ENCODE measurements around the gene CHAD.

Gene CHAD

DNA sequence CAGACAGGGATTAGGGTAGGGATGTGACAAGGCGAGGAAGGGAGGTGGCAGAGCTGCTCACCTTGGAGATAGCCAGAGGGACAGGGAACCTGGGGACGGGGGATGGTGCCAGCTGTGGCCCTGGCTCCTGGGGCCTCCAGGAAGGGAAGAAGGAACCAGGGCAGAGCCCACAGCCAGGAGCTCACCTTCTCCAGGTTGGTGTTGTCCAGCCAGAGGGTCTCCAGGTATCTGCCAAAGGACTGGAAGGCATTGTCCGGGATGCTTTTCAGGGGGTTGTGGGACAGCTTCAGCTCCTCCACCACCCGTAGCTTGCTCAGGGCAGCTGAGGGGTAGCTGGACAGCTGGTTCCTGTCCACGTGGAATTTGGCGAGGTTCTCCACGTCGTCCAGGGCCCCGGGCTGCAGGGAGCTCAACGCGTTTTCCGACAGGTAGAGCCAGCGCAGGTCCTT, 801 bp downstream of the CHAD start:
- no peaks in the 10 kb centered on the region for H4K20me1 ChIP-seq (ENCODE audit: insufficient read depth)
- TF ChIP-seq, protein P1, sequence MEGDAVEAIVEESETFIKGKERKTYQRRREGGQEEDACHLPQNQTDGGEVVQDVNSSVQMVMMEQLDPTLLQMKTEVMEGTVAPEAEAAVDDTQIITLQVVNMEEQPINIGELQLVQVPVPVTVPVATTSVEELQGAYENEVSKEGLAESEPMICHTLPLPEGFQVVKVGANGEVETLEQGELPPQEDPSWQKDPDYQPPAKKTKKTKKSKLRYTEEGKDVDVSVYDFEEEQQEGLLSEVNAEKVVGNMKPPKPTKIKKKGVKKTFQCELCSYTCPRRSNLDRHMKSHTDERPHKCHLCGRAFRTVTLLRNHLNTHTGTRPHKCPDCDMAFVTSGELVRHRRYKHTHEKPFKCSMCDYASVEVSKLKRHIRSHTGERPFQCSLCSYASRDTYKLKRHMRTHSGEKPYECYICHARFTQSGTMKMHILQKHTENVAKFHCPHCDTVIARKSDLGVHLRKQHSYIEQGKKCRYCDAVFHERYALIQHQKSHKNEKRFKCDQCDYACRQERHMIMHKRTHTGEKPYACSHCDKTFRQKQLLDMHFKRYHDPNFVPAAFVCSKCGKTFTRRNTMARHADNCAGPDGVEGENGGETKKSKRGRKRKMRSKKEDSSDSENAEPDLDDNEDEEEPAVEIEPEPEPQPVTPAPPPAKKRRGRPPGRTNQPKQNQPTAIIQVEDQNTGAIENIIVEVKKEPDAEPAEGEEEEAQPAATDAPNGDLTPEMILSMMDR (conservative IDR thresholded peaks at IDR 0.05; ENCODE audit: low read depth, low read length) = no peak
- H3K36me3 ChIP-seq (ENCODE audit: insufficient read depth) = no peaks in the 10 kb centered on the region
- H3K4me1 ChIP-seq (ENCODE audit: low read depth, poor library complexity, severe bottlenecking) = no peaks in the 10 kb centered on the region
- no peak overlapping the region for H3K4me3 ChIP-seq (IDR thresholded peaks at IDR 0.05; ENCODE audit: insufficient read depth, low read depth, low read length)
- H3K27ac ChIP-seq = no peak overlapping the region
- H3K79me2 ChIP-seq (ENCODE audit: insufficient read depth, low read depth) = no peaks in the 10 kb centered on the region
- H3K27me3 ChIP-seq (ENCODE audit: insufficient read depth, low read depth) = no peaks in the 10 kb centered on the region
- no peak overlapping the region for H3K9ac ChIP-seq
- H3K4me2 ChIP-seq = no peak overlapping the region
- H2AFZ ChIP-seq (ENCODE audit: low read depth) = no peak overlapping the region

DNA sequence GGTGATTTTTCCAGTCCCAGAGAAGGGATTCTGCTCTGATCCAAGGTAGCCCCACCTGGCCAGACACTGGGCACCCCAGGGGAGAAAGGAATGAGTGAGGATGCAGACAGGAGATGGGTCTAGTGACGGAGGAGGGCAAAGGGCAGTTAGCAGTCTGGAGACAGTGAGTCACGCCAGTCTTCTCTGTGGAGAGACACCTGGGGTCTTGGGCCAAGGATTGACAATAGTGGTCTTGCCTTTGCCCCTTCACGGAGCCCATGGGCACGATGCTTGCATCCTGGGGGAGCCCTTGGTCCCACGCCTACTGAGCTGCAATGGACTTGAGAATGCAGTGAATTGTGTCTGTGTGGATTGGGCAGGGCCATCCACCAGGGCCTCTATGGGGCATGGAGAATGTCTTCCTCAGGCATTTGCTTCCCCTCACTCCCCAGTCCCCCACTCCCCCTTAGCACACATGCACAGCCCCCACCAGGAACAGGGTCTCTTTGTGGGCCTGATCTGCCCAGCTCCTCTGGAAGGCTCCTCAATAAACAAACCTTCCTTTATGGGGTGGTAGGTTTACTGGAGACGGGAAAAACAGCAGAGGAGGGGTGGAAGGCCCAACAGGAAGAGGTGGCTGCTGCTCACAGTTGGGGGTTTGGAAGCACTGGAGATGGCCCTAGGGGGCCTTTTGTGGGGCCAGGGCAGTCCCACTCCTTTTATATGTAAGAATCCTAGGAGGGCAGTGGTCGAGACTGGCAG, 1.4 kb downstream of the CHAD start:
- H3K27ac ChIP-seq = no peak overlapping the region
- no peak overlapping the region for H3K9ac ChIP-seq
- H3K4me2 ChIP-seq = no peak overlapping the region
- no peak overlapping the region for H3K4me3 ChIP-seq (IDR thresholded peaks at IDR 0.05; ENCODE audit: insufficient read depth, low read depth, low read length)
- H3K27me3 ChIP-seq (ENCODE audit: insufficient read depth, low read depth) = no peaks in the 10 kb centered on the region
- no peaks in the 10 kb centered on the region for H3K79me2 ChIP-seq (ENCODE audit: insufficient read depth, low read depth)
- H2AFZ ChIP-seq (ENCODE audit: low read depth) = no peak overlapping the region
- TF ChIP-seq, protein P1 (conservative IDR thresholded peaks at IDR 0.05; ENCODE audit: low read depth, low read length) = no peak
- H3K4me1 ChIP-seq (ENCODE audit: low read depth, poor library complexity, severe bottlenecking) = no peaks in the 10 kb centered on the region
- no peaks in the 10 kb centered on the region for H3K36me3 ChIP-seq (ENCODE audit: insufficient read depth)
- H4K20me1 ChIP-seq (ENCODE audit: insufficient read depth) = no peaks in the 10 kb centered on the region

DNA sequence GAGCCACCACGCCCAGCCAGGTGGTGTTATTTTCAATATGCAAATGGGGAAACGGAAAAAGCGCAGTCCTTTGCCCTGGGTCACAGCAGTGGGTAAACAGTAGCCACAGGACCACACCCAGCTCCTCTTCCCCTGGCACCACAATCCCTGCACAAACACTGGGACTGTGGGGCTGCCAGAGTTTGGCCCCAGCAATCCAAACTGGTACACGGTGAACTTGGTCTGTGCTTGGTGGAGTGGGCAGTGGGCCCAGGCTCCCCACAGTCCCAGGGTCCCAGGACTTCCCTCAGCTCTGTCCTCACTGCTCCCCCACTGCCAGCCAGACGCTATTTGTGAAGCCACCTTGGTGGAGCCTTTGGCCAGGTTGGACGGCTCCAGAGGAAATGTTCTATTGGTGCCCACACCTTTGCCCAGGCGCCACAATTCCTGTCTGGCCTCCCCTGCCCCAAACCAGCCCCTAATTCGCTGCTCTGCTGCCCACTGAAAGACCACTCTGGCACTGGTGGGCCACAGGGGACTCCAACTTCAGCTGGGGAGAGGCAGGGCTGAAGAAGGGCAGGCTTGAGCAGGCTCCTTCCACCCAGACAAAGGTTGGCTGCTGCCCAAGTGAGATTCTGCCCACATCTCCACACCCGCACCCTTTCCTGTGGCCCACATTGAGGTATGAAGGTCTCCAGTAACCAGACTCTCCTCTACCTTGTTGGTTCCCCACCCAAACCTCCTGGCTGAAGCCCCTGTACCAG, 2.1 kb downstream of the CHAD start:
- no peaks in the 10 kb centered on the region for H3K36me3 ChIP-seq (ENCODE audit: insufficient read depth)
- no peak overlapping the region for H2AFZ ChIP-seq (ENCODE audit: low read depth)
- no peaks in the 10 kb centered on the region for H3K79me2 ChIP-seq (ENCODE audit: insufficient read depth, low read depth)
- H3K27me3 ChIP-seq (ENCODE audit: insufficient read depth, low read depth) = no peaks in the 10 kb centered on the region
- TF ChIP-seq, protein P1 (conservative IDR thresholded peaks at IDR 0.05; ENCODE audit: low read depth, low read length) = no peak
- no peak overlapping the region for H3K9ac ChIP-seq
- H3K27ac ChIP-seq = no peak overlapping the region
- H4K20me1 ChIP-seq (ENCODE audit: insufficient read depth) = no peaks in the 10 kb centered on the region
- no peak overlapping the region for H3K4me2 ChIP-seq
- H3K4me1 ChIP-seq (ENCODE audit: low read depth, poor library complexity, severe bottlenecking) = no peaks in the 10 kb centered on the region
- H3K4me3 ChIP-seq (IDR thresholded peaks at IDR 0.05; ENCODE audit: insufficient read depth, low read depth, low read length) = no peak overlapping the region

DNA sequence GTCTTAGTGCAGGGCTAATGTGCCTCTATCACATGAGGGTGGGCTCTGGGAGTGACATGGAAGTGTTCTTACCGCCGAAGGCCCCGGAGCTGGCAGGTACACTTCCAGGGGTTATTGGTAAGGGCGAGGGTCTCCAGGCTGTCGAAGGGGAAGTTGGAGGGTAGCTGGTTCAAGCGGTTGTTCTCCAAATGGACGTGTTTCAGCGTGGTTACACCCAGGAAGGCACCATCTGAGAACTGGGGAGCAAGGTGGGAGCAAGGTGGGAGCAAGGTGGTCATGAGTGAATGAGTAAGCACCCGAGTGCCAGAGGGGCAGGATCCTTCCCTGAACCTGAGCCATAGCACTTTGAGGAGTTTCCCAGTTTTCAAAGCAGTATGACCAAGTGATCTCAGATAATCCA, 3.0 kb downstream of the CHAD start:
- Histone ChIP-seq H3K4me3 (IDR thresholded peaks at IDR 0.05; ENCODE audit: insufficient read depth, low read depth, low read length) (no peak overlapping the region), H4K20me1 (ENCODE audit: insufficient read depth) (no peaks in the 10 kb centered on the region), H3K27me3 (ENCODE audit: insufficient read depth, low read depth) (no peaks in the 10 kb centered on the region), H3K36me3 (ENCODE audit: insufficient read depth) (no peaks in the 10 kb centered on the region), H3K4me2 (no peak overlapping the region), H3K9ac (no peak overlapping the region), H3K4me1 (ENCODE audit: low read depth, poor library complexity, severe bottlenecking) (no peaks in the 10 kb centered on the region), H3K27ac (no peak overlapping the region), H2AFZ (ENCODE audit: low read depth) (no peak overlapping the region), H3K79me2 (ENCODE audit: insufficient read depth, low read depth) (no peaks in the 10 kb centered on the region)
- TF ChIP-seq, protein P1 (conservative IDR thresholded peaks at IDR 0.05; ENCODE audit: low read depth, low read length) = no peak

Measured in KMS-11 (cell line).